Uterus (tissue), 4 donors: ENCODE data around the gene WDFY4. TPM values are rescaled to one million over a fixed set of nuclear protein-coding genes. Genes with fewer than 3 reads are reported as not detected.

Source experiments
- DNase-seq, 2 donors: peaks; one replicate each; pipeline ENCODE4 v3.0.0-alpha.2; 2019 to 2020
- H3K27ac ChIP-seq, 2 donors: fragments of 200-600 bp; sonication (generic); 1 replicate in 1 of 2; 2 replicates in 1 of 2; pipeline ENCODE4 v1.5.1; 2016 to 2018
- H3K27me3 ChIP-seq, 2 donors: fragments of 200-600 bp; sonication (generic); one replicate each; pipeline ENCODE4 v1.5.1; 2018 to 2019; ENCODE audit warnings: control low read depth in 1 of 2
- H3K36me3 ChIP-seq, 2 donors: fragments of 200-600 bp; sonication (generic); one replicate each; pipeline ENCODE4 v1.5.1; 2019; ENCODE audit warnings: control low read depth in 1 of 2
- H3K4me1 ChIP-seq, 2 donors: fragments of 200-600 bp; sonication (generic); one replicate each; pipeline ENCODE4 v1.5.1; 2018 to 2019; ENCODE audit warnings: control low read depth in 1 of 2
- H3K4me3 ChIP-seq, 2 donors: fragments of 200-600 bp; sonication (generic); 1 replicate in 1 of 2; 2 replicates in 1 of 2; pipeline ENCODE4 v1.5.1; 2018 to 2019; ENCODE audit warnings: mild to moderate bottlenecking in 1 of 2
- H3K9me3 ChIP-seq, 2 donors: fragments of 200-600 bp; sonication (generic); one replicate each; pipeline ENCODE4 v1.5.1; 2019; ENCODE audit warnings: control low read depth in 1 of 2
- POLR2A ChIP-seq, 2 donors: fragments of 450-650 bp; IDR thresholded peaks; one replicate each; pipeline ENCODE4 v1.6.1; 2016; ENCODE audit warnings: antibody characterized with exemption in 2 of 2, mild to moderate bottlenecking in 1 of 2, moderate library complexity in 1 of 2
- intact Hi-C: fragments of 100-400 bp; cut with DNase I; formaldehyde crosslinking; loops from one replicate; pipeline ENCODE4 v1.15.1; 2023; ENCODE audit warnings: low total_unique reads
- total RNA-seq, 4 donors: library from RNA; depleted of rRNA in 3 of 4; stranded (reverse); fragments of >200 nt in 3 of 4; gene quantifications; one replicate each; pipeline versions ENCODE4 v1.1.0 to v1.2.4, GENCODE V29; 2014 to 2023
- TF ChIP-seq, protein P1 (sequence below), 4 experiments: fragments of 200-600 bp in 2 of 4; fragments of 450-650 bp in 2 of 4; sonication (generic) in 2 of 4; IDR thresholded peaks; one replicate each; pipeline ENCODE4 v1.5.1; 2016 to 2019; ENCODE audit warnings: antibody characterized with exemption in 4 of 4, mild to moderate bottlenecking in 2 of 4, moderate library complexity in 1 of 4
- donor health status: DM: yes; HTN: yes; CAD: no.

Gene WDFY4
- total RNA-seq, 4 donors from 2014 or later: 0.26 to 5.2 (median 1.2) TPM

DNA sequence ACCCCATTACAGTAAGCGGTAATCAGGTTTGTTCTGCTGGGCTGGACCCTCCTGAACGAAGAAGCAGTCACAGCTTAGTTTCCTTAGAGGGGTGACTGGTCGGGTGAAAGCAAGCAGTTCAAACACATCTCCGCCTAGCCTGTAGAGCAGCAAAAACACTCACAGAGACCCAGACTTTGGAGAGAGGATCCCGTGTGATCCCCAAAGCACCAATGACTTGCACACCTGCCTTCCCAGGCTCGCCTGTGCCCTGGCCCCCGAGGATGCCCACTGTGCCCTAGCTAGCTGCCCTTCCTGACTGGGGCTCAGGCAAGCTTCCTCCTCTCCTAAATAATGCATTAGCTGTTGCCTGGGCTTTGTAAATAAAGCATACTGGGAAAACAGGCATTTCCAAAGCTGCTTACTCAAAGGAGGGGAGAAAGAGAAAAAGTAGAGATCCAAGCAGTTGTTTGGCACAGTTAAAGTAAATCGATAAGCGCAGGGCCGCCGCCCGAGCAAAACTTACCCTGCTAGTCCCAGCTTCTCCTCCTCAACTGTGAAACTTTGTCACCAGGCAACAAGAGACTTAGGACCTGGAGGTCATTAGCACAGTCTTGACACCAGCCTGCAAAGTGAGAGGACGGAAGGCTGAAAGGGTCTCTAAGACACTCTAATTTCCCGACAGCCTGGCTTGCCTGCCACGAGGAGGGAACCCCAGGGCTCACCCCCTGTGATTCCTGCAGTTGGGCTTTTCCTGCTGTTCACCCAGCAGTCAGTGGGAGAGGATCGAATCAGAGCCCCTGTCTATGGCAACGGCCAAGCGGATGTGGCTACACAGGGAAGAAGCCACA lies 250.2 kb downstream of the WDFY4 start:
- Histone ChIP-seq H3K27me3 (no peaks in the 10 kb centered on the region), H3K36me3 (no peaks in the 10 kb centered on the region), H3K9me3 (no peaks in the 10 kb centered on the region), H3K4me1 (no peaks in the 10 kb centered on the region), H3K4me3 (no peak overlapping the region), H3K27ac (no peak overlapping the region)
- no peak for DNase-seq
- TF ChIP-seq, protein P1, sequence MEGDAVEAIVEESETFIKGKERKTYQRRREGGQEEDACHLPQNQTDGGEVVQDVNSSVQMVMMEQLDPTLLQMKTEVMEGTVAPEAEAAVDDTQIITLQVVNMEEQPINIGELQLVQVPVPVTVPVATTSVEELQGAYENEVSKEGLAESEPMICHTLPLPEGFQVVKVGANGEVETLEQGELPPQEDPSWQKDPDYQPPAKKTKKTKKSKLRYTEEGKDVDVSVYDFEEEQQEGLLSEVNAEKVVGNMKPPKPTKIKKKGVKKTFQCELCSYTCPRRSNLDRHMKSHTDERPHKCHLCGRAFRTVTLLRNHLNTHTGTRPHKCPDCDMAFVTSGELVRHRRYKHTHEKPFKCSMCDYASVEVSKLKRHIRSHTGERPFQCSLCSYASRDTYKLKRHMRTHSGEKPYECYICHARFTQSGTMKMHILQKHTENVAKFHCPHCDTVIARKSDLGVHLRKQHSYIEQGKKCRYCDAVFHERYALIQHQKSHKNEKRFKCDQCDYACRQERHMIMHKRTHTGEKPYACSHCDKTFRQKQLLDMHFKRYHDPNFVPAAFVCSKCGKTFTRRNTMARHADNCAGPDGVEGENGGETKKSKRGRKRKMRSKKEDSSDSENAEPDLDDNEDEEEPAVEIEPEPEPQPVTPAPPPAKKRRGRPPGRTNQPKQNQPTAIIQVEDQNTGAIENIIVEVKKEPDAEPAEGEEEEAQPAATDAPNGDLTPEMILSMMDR (IDR thresholded peaks at IDR 0.05): no peak
- TF ChIP-seq POLR2A (IDR thresholded peaks at IDR 0.05): no peak
- intact Hi-C loops: no loop called here

DNA sequence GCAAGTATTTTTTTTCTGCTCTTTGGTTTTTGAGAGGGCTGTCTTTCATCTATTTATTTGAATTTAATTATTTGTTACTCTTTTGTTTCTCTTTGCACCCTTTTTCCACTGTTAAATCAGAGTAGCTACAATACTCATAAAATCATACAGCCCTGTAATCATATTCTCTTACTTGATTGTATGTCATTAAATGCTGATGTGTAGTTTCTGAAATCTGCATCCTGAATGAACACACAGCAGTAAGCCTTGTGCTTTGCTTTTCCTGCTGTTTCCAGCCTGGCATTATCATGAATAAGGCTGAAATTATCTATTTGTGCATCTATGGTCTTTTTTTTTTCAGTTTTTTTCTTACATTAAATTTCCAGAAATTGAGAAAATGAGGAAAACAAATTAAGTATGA lies 250.9 kb downstream of the WDFY4 start:
- H3K27ac ChIP-seq: no peak overlapping the region
- no peak for DNase-seq
- no peaks in the 10 kb centered on the region for H3K4me1 ChIP-seq
- no peaks in the 10 kb centered on the region for H3K27me3 ChIP-seq
- no peaks in the 10 kb centered on the region for H3K9me3 ChIP-seq
- TF ChIP-seq, protein P1 (IDR thresholded peaks at IDR 0.05): no peak
- no peak for TF ChIP-seq POLR2A (IDR thresholded peaks at IDR 0.05)
- no peaks in the 10 kb centered on the region for H3K36me3 ChIP-seq
- H3K4me3 ChIP-seq: no peak overlapping the region
- intact Hi-C loops: no loop called here

DNA sequence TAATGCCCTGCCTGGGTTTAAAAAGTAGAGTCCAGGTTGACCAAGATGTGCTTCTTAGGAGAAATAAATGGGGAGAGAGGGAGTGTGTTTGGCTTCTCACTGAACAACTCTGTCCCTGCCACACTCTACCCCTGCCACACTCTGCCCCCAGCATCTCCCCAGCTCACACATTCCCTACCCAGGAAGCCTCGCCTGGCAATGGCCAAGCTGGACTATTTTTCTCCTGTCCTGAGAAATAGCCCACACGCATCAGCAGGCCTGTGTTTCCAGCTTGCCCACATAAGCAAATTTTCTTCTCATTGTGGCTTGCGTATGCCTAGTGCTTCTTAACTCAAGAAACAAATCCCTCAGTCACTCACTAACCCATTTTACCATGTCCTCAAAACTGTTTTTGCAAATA lies 253.1 kb downstream of the WDFY4 start:
- Histone ChIP-seq H3K27ac (no peak overlapping the region), H3K4me1 (no peaks in the 10 kb centered on the region), H3K4me3 (no peak overlapping the region), H3K9me3 (no peaks in the 10 kb centered on the region), H3K27me3 (no peaks in the 10 kb centered on the region), H3K36me3 (no peaks in the 10 kb centered on the region)
- TF ChIP-seq POLR2A (IDR thresholded peaks at IDR 0.05): no peak
- TF ChIP-seq, protein P1 (IDR thresholded peaks at IDR 0.05): no peak
- intact Hi-C loops: no loop called here
- no peak for DNase-seq

DNA sequence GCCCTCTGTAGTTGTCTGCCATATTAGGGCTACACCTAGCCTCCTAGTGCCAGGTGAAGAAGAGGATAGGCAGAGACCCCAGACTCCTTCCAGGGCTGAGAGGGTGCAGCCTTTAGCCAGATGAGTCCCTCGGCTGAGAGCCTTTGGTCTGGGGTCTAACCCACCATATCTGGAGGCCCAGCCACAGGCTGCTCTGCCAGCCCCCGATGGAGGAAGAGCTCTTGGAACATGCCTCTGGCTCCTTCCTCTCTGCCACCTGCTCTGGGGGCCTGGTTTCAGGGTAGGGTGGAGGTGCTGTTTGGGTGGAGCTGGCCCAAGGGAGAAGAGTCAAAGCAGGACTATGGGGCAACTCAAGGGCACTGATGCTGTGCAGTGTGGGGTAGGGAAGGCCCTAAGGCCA lies 253.6 kb downstream of the WDFY4 start:
- no peak for DNase-seq
- Histone ChIP-seq H3K4me1 (no peaks in the 10 kb centered on the region), H3K36me3 (no peaks in the 10 kb centered on the region), H3K27ac (no peak overlapping the region), H3K27me3 (no peaks in the 10 kb centered on the region), H3K4me3 (no peak overlapping the region), H3K9me3 (no peaks in the 10 kb centered on the region)
- TF ChIP-seq, protein P1 (IDR thresholded peaks at IDR 0.05): no peak
- TF ChIP-seq POLR2A (IDR thresholded peaks at IDR 0.05): no peak
- intact Hi-C loops: no loop called here

DNA sequence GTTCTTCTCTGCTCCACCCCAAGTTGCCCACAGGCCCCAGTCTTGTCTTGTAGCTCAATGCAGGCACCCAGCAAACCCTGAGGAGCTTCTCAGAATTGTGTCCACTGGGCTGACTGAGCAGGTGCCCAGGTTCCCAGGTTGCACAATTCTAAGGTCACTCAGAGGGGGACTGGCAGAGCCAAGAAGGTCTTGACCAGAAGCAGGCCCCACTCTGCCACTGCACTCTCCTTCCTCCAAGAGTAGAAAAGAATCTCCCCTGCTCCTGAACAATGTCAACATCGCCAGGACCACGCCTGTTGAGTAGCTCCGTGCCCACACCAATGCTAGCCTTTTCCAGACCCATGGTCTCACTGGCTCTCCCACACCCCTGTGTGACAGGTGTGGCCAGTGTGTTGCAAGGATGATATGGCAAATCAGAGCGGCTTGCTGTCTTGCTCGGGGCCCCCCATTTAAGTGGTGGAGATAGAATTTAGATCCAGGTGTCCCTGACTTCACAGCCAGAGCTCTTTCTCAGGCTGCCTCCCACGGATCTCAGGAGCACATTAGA lies 254.4 kb downstream of the WDFY4 start:
- H3K27ac ChIP-seq: no peak overlapping the region
- intact Hi-C loops: no loop called here
- no peaks in the 10 kb centered on the region for H3K27me3 ChIP-seq
- H3K36me3 ChIP-seq: no peaks in the 10 kb centered on the region
- no peak overlapping the region for H3K4me3 ChIP-seq
- no peak for TF ChIP-seq POLR2A (IDR thresholded peaks at IDR 0.05)
- TF ChIP-seq, protein P1 (IDR thresholded peaks at IDR 0.05): no peak
- H3K9me3 ChIP-seq: no peaks in the 10 kb centered on the region
- H3K4me1 ChIP-seq: no peaks in the 10 kb centered on the region
- no peak for DNase-seq
